GM21529 (cell line): ENCODE data around the gene BICRAL.
A peak's percentile ranks its signal among the peaks of the same experiment; 100 is the strongest.
"Not testable (repeated sequence)": the region's sequence is repeated elsewhere in the genome, so short reads cannot be mapped to it uniquely, and the experiment has no call there.

Source experiments
- ATAC-seq: cut with Tn5 transposase; IDR thresholded peaks from one replicate; pipeline ENCODE4 v1.9.1; 2021; ENCODE audit not compliant: unreplicated experiment

The BICRAL gene, protein sequence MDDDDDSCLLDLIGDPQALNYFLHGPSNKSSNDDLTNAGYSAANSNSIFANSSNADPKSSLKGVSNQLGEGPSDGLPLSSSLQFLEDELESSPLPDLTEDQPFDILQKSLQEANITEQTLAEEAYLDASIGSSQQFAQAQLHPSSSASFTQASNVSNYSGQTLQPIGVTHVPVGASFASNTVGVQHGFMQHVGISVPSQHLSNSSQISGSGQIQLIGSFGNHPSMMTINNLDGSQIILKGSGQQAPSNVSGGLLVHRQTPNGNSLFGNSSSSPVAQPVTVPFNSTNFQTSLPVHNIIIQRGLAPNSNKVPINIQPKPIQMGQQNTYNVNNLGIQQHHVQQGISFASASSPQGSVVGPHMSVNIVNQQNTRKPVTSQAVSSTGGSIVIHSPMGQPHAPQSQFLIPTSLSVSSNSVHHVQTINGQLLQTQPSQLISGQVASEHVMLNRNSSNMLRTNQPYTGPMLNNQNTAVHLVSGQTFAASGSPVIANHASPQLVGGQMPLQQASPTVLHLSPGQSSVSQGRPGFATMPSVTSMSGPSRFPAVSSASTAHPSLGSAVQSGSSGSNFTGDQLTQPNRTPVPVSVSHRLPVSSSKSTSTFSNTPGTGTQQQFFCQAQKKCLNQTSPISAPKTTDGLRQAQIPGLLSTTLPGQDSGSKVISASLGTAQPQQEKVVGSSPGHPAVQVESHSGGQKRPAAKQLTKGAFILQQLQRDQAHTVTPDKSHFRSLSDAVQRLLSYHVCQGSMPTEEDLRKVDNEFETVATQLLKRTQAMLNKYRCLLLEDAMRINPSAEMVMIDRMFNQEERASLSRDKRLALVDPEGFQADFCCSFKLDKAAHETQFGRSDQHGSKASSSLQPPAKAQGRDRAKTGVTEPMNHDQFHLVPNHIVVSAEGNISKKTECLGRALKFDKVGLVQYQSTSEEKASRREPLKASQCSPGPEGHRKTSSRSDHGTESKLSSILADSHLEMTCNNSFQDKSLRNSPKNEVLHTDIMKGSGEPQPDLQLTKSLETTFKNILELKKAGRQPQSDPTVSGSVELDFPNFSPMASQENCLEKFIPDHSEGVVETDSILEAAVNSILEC

DNA sequence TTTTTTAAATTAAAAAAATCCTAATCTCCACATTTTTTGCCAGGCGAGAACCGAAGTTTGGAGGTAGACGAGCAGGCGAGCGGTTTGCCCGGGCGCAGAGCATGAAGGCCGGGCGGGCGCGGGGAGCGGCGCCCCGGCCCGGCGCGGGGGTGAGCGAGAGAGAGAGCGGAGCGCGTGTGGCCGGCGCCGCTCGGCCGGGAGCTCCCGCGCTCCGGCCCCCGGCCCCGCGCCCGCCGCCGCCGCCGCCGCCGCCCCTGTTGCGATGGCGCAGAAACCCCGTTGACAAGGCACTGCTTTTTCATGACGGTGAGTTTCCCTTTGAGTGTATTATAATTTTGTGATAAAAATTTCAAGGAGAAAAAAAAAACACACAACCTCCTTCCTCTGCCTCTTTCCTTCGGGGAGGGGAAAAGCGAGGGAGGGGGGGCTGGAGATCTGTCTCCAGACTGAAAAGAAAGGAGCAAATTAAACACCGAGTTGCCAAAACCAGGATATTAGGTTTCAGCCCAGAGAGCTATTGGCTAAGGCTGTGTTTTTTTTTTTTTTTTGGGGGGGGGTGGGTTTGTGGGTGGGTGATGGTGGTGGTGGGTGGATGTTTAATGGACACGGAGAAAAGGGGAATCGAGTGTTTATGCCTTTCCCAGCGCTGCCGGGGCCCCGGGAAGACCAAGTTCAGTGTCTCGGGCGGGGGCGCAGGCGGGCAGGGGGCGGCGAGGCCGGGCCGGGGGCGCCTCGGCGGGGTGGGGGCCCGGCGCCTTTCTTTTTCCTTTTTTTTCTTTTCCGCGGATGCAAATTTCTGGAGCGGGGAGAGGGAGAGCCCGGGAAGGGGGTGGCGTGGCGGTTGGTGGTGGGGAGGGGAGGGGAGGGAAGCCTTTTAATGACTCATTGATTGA lies at the start of gene BICRAL:
Gene BICRAL (plus strand): TSS at position 257 of the 893 bp plus-strand sequence. CDS start 39,971 bp downstream, outside the sequence.
- ATAC-seq, result no peak

DNA sequence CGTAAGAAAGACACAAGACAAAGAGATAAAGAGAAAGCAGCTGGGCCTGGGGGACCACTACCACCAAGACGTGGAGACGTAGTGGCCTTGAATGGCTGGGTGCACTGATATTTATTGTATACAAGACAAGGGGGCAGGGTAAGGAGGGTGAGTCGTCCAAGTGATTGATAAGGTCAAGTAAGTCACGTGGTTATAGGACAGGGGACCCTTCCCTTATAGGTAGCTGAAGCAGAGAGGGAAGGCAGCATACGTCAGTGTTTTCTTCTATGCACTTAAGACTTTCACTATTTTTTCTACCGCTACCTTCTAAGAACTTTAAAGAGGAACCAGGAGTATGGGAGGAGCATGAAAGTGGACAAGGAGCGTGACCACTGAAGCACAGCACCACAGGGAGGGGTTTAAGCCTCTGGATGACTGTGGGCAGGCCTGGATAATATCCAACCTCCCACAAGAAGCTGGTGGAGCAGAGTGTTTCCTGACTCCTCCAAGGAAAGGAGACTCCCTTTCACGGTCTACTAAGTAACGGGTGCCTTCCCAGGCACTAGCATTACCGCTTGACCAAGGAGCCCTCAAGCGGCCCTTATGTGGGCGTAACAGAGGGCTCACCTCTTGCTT lies 47.9 kb upstream of the BICRAL start:
- ATAC-seq, result not testable (repeated sequence)

DNA sequence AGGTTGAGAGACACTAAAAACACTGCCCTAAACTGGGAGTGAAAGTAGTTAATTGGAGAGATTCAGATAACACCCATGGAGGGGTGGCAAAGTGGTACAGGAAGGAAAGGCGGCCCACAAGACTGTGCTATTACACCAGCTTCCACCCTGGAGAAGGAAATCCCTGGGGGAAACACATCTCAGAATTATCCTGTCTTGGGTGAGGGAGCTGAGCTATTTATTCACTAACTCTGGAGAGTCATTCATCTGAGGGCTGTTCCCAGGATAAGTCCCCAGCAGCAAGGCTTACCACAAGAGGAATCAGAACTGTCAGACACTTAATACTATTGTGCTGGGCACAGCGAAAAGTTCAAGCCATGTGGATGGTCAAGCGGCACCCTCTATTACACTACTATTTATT lies 45.9 kb upstream of the BICRAL start:
- no peak for ATAC-seq

DNA sequence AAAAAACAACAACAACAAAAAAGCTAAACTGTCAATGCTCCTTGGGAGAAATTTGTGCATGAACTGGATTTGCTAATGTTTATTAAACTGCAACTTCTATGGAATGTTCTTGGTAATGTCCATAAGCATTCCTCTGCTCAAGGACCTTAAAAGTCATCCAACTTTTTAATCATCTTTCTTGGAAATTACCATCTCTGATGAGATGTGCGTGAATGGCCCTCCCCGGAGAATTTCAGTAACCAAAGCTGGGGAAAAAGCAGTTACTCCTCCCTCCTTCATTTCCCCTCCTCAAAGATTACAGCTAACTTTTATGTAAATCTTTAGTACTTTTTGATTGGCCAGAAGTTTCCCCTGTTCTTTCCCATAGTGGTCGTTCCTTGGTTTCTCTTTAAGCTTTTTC lies 41.1 kb upstream of the BICRAL start:
- no peak for ATAC-seq

DNA sequence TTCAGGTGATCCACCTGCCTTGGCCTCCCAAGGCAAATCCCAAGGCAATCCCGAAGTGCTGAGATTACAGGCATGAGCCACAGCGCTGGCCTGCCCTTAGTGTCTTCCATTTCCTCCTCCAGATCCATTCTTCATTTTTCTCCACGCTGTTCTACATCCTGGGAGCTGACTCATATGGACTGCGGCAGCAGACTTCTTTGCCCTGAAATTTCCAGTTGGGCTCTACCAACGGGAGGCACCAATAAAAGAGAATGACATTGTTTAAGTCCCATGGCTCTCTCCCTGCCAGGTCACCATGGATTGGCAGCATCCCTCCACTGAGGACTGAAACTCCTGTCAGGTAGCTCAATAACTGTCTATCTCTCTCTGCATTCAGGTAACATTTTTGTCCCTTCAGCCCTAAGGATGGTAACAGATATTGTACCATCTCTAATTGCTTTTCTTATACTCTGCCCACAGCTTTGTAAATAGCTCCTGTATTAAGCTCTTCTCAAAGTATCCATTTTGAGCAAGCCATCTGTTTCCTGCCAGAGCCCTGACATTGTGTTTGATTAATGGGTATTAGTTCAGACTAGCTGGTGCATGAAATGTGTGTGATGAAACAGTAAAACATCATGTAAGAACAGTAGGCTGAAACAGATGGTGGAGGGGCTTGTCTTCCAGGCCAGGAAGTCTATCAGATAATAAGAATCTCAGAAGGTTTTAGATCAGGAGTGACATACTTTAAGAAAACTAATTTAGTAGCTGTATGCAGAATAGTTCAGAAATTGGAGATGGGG lies 39.5 kb upstream of the BICRAL start:
- ATAC-seq, result no peak

DNA sequence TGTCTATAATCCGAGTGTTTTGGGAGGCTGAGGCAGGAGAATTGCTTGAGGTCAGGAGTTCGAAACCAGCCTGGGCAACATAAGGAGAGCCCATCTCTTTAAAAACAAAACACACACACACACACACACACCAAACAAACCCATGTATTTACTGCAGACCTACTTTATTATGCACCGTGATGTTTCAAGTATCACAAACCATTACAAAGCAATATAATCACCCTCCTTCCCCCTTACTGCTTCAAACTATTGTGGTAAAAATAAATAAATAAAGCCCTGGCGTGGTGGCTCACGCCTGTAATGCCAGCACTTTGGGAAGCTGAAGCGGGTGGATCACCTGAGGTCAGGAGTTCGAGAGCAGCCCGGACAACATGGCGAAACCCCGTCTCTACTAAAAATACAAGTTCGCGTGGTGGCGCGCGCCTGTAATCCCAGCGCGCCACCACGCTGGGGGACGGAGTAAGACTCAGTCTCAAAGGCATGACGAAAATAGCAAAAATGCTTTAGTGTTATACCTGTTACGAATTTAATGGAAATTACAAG lies 37.4 kb upstream of the BICRAL start:
- ATAC-seq, result no peak

DNA sequence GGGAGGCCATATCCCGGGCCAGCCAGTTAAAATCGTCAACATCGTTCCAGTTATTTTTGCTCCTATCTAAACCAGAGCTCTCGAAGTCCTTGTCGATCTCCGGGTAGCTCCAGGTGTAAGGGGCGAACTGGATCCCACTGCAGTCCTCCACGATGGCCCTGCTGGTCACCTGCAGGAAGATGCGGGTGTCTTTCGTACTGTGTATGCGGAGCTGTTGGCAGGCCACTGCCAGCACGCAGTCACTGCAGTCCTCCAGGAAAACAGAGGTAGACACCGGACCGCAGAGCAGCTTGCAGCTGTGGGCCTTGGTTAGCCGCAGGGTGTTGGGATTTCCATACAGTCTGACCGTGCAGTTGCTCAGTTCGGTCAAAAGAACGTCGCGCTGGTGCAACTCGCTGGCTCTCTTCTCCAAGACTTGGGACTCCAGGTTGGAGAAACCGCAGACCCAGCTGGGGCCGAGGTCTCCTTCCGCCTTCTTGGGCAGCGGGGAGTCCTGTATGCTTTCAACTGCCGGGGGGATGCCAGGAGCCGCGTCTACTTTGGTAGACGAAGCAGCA lies 36.7 kb upstream of the BICRAL start:
- no peak for ATAC-seq

DNA sequence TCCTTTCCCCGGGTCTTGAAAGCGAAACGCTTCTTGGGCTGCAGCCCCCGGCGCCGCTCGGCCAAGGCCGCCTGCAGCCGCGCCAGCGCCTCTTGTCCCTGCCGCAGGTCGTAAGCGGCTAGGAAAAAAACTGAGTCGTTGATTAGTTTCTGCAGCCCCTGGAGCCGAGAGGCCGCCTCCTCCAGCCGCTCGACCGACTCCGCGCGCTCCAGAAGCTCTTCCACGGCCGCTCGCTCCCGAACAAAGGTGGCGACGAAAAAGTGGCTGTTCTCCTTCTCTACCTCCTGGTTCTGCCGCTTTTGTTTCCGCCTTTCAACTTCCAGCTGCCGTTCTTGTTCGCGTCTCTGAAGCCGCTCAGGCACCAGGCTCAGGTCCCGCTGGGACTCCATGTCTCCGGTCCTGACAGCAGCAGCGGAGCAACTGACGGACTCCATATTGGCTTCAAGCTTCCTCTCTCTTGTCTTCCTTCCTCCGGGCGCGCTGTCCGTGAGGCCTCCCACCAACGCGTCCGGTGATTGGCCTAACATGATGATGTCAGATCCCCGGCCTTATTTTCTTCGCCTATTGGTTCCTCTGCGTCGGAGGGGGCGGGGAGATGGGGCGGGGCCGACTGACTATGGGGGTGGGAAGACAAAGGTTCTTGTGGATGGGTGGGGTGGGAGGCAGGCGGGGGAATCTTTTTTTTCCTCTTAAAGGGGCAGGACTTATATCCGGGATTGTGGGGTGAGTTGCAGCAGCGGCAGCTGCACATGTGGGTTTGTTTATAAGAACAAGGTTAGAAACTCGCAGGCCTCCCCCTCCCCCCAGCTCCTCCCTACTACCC lies 36.0 kb upstream of the BICRAL start, which contains the start of gene TBCC:
Gene TBCC (minus strand): TSS at position 464 of the 823 bp plus-strand sequence. CDS start 30 bp downstream, at position 434.
- peak; percentile 77 for ATAC-seq

DNA sequence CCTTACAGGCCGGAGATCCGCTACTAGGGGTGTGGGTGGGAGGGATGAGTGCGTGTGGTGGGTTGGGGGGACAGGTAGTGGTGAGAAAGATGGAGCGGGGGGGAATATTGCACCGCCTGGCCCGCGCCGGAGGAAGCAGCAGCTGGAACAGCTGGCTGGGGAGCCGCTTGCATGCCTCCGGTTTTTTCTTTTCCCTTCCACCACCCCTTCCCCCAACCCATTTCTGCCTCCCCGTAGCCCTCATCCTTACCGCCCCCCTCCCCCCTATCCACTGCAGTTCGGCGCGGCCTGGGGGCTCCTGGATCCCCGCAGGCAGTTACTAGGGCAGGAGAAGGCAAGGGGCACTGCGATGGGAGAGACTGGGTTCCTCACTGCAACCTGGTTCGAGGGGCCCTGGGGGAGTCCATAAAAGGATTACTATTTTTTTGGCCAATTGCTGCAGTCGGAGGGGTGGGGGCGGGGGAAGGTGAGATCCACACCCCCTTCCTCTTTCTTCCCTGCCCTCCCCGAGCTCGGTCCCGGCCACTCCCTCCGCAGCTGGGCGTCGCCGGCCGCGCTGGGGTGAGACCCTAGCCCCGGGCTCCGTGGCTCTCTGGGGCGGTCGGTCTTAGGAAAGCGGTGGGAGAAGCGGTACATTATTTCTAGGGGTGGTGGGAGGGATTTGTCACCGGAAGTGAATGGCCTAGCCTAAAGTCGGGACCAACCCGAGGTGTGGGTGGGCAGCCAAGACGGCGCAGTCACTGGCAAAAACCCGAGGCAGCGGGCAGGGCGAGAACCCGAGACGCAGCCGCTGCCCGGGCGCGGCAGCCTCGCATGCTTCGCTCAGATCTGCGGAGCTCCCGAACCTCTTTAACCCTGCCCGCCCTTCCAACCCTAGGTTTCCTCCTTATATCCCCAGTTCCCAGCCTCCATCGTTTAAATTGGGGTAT lies 35.1 kb upstream of the BICRAL start:
- peak; percentile 49 for ATAC-seq

DNA sequence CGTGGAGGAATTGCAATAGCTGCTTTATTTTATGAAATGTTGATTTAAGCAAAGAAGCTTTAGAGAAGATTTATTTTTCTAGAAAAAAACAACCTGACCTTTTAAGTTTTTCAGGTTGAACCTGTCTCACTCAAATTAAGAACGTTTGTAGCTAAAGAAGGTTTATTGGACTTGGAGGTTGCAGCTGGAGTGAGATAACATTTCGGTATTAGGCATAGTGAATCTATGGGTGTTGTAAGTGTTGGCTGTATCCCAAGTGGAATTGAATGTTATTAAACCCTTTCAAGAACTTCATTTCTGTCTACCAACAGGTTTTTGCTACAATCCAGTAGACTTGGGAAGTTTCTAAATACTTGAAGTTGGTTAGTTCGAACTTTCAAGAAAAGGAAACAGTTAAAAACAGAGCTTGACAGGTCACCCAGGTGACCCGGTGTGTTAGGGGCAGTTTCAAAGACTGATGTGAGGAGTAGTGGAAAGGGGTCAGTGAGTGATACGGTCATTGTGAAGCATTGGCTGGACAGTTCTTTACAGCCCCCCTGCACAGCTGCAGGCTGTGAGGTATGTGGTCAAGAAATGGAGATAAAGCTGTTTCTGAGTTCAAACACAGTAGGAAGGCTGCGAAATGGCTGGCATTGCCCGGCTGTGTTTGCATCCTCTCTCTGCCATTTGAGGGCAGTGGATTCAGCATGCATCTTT lies 33.5 kb upstream of the BICRAL start:
- ATAC-seq, result no peak

DNA sequence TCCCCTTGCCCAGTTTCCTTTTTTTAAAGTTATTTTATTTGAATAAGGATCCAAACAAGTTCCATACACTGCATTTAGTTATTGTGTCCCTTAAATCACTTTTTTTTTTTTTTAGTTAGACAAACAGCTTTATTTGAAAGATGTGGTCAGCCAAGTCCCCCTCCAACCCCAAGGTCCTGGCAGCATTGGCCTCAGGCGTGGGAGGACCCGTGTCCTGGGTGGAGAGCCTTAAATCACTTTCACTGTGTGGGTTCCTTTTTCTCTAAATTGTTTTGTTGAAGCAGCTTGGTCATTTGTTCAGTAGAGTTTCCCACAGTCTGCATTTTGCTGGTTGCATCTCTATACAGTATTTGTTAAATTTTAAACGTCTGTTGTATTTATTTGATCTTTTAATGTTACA lies 30.8 kb upstream of the BICRAL start:
- ATAC-seq, result no peak

DNA sequence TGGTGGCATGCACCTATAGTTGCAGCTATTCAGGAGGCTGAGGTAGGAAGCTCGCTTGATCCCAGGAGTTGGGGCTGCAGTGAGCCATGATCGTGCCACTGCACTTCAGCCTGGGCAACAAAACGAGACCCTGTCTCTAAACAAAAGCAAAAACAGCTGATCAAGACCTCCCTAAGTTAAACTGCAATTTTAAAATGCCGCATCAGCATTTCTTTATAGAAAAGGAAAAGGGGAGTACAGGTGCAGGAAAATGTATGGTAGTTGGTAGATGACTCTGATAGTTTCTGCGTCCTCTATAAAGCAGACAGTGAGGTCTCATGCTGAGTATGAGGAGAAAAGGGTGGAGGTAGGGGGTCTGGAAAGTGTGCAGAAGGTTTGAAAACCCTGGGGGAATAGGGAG lies 27.1 kb upstream of the BICRAL start:
- ATAC-seq, result no peak

DNA sequence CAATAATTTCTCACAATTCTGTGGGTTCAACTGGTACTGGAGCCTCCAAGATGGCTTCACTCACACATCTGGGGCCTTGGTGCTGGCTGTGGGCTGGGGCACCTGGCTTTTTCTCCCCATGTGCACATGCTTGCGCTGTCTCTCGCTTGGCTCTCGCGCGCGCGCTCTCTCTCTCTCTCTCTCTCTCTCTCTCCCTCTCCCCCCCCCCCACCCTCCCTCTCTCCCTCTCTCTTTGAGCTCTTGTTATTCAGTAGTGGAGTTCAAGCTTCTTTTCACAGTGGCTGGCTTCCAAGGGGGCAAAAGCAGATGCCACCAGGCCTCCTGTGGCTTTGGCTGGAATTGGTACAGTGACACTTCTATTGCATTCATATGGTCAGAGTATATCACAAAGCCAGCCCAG lies 25.1 kb upstream of the BICRAL start:
- ATAC-seq, result no peak

DNA sequence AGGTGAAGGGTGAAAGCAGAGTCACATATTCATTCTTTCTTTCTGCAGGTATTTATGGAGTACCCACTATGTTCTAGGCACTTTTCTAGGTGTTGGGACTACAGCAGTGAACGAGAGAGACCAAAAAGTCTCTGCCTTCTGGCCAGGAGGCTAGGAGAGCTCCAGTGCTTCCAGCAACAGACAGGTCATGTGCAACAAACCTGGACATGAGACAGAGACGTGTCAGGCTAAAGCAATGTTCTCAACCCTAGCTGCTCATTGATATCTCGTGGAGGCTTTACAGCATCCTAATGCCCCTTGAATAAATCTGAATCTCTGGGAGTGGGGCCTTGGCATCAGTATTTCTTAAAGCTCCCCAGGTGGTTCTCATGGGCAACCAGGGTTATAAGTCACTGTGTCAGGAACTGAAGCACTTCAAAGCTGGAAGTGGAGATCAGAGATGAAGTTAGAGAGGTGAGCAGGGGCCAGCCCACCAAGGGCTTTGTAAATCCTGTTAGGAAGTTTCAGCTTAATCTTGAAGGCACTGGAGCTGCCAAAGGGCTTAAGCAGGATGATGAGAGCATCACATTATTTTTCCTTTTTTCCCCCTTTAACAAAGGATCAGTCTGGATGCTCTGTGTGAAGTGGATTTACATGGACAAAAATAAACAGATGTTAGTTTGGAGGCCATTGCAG lies 23.0 kb upstream of the BICRAL start:
- no peak for ATAC-seq

DNA sequence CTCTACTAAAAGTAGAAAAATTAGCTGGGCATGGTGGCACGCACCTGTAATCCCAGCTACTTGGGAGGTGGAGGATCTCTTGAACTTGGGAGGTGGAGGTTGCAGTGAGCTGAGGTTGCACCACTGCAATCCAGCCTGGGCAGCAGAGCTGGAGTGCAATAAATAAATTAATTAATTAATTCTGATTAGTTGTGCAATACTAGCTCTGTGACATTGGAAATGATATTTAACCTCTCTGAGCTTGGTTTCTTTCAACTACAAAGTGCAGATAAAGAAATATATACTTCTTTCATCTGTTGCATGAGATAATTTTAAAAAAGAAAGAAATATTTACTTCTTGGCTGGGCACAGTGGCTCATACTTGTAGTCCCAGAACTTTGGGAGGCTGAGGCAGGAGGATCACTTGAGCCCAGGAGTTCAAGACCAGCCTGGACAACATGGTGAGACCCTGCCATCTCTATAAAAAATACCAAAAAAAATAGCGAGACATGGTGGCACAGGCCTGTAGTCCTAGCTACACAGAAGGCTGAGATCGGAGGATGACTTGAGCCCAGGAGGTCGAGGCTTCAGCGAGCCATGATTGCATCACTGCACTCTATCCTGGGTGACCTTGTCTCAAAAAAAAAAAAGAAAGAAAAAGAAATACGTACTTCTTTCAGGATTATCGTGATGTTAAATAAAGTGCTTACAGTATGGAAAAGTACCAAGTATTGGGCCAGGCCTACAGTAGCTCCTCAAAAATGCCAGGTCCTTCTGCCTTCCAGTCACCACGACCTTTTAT lies 20.4 kb upstream of the BICRAL start:
- ATAC-seq, result no peak
